HepG2 (cell line): ENCODE measurements around the gene SP7. TPM values are rescaled to one million over a fixed set of nuclear protein-coding genes. Genes with fewer than 3 reads are reported as not detected.

ENCODE experiments used
- HOXA5 ChIP-seq: sonication (generic); formaldehyde crosslinking; IDR thresholded peaks from 2 replicates; pipeline ENCODE4 v1.4.0; 2020; ENCODE audit warnings: missing genetic modification reagents
- SP2 ChIP-seq: sonication (generic); formaldehyde crosslinking; IDR thresholded peaks from 2 replicates; pipeline ENCODE4 v1.5.1; 2020; ENCODE audit warnings: mild to moderate bottlenecking, missing genetic modification reagents
- SP5 ChIP-seq: IDR thresholded peaks from 2 replicates; pipeline ENCODE4 v1.6.1; 2016; ENCODE audit warnings: low read depth, borderline replicate concordance
- TBX2 ChIP-seq: sonication (generic); formaldehyde crosslinking; IDR thresholded peaks from 2 replicates; pipeline ENCODE4 v1.5.0; 2020; ENCODE audit warnings: missing genetic modification reagents, mild to moderate bottlenecking, borderline replicate concordance
- TGIF2 ChIP-seq: IDR thresholded peaks from 2 replicates; pipeline ENCODE4 v1.6.1; 2016; ENCODE audit warnings: control low read depth, missing compliant biosample characterization
- ZNF235 ChIP-seq: sonication (generic); formaldehyde crosslinking; IDR thresholded peaks from 2 replicates; pipeline ENCODE4 v1.8.1; 2023; ENCODE audit warnings: mild to moderate bottlenecking, missing genetic modification reagents, borderline replicate concordance
- polyA plus RNA-seq, 8 experiments: library from polyadenylated mRNA; depleted of rRNA in 3 of 8; stranded (reverse) in 7 of 8; unstranded in 1 of 8; fragments of >200 nt; fragmentation: Illumina TruSeq in 4 of 8; extraction: Trizol in 4 of 8; gene quantifications; 2 replicates each; pipeline versions ENCODE4 v1.2.1 to v1.2.3, GENCODE V29; 2011 to 2016; ENCODE audit warnings: low read depth in 4 of 8, missing spikeins in 1 of 8, mixed read lengths in 1 of 8; ENCODE audit not compliant: insufficient read depth in 1 of 8
- total RNA-seq, 5 experiments: library from RNA; depleted of rRNA; stranded (reverse); fragments of >200 nt; fragmentation: Illumina TruSeq; extraction: Trizol; gene quantifications; 2 replicates each; pipeline ENCODE4 v1.2.3, GENCODE V29; 2016; ENCODE audit warnings: low read depth in 1 of 5
- TF ChIP-seq, protein P1 (sequence below): sonication (generic); formaldehyde crosslinking; IDR thresholded peaks from 2 replicates; pipeline ENCODE4 v1.4.0; 2020; ENCODE audit warnings: mild to moderate bottlenecking, missing genetic modification reagents
- TF ChIP-seq, protein P2 (sequence below): sonication (generic); formaldehyde crosslinking; conservative IDR thresholded peaks from 2 replicates; pipeline ENCODE4 v1.8.1; 2023; ENCODE audit warnings: missing genetic modification reagents
- TF ChIP-seq, protein P3 (sequence below): sonication (generic); formaldehyde crosslinking; IDR thresholded peaks from 2 replicates; pipeline ENCODE4 v1.4.0; 2020; ENCODE audit warnings: missing genetic modification reagents
- TF ChIP-seq, protein P4 (sequence below): sonication (generic); formaldehyde crosslinking; IDR thresholded peaks from 2 replicates; pipeline ENCODE4 v1.4.0; 2020; ENCODE audit warnings: mild to moderate bottlenecking, low read depth, missing genetic modification reagents
- TF ChIP-seq, protein P5 (sequence below): sonication (generic); formaldehyde crosslinking; IDR thresholded peaks from 2 replicates; pipeline ENCODE4 v1.9.0; 2021; ENCODE audit warnings: missing genetic modification reagents, borderline replicate concordance
- TF ChIP-seq, protein P6 (sequence below): IDR thresholded peaks from 2 replicates; pipeline ENCODE4 v1.6.1; 2016; ENCODE audit warnings: missing biosample characterization, missing genetic modification reagents, low read depth

The SP7 gene
- total and polyA plus RNA-seq, 2 of the 13 experiments (the other 11 are each of a cell fraction or from before 2014, with no cell fraction given) = not detected

GRCh38 chr12:53299454-53300180, 36.5 kb downstream of the SP7 start, which contains the start of gene MYG1 (continued):
- TF ChIP-seq, protein P1, sequence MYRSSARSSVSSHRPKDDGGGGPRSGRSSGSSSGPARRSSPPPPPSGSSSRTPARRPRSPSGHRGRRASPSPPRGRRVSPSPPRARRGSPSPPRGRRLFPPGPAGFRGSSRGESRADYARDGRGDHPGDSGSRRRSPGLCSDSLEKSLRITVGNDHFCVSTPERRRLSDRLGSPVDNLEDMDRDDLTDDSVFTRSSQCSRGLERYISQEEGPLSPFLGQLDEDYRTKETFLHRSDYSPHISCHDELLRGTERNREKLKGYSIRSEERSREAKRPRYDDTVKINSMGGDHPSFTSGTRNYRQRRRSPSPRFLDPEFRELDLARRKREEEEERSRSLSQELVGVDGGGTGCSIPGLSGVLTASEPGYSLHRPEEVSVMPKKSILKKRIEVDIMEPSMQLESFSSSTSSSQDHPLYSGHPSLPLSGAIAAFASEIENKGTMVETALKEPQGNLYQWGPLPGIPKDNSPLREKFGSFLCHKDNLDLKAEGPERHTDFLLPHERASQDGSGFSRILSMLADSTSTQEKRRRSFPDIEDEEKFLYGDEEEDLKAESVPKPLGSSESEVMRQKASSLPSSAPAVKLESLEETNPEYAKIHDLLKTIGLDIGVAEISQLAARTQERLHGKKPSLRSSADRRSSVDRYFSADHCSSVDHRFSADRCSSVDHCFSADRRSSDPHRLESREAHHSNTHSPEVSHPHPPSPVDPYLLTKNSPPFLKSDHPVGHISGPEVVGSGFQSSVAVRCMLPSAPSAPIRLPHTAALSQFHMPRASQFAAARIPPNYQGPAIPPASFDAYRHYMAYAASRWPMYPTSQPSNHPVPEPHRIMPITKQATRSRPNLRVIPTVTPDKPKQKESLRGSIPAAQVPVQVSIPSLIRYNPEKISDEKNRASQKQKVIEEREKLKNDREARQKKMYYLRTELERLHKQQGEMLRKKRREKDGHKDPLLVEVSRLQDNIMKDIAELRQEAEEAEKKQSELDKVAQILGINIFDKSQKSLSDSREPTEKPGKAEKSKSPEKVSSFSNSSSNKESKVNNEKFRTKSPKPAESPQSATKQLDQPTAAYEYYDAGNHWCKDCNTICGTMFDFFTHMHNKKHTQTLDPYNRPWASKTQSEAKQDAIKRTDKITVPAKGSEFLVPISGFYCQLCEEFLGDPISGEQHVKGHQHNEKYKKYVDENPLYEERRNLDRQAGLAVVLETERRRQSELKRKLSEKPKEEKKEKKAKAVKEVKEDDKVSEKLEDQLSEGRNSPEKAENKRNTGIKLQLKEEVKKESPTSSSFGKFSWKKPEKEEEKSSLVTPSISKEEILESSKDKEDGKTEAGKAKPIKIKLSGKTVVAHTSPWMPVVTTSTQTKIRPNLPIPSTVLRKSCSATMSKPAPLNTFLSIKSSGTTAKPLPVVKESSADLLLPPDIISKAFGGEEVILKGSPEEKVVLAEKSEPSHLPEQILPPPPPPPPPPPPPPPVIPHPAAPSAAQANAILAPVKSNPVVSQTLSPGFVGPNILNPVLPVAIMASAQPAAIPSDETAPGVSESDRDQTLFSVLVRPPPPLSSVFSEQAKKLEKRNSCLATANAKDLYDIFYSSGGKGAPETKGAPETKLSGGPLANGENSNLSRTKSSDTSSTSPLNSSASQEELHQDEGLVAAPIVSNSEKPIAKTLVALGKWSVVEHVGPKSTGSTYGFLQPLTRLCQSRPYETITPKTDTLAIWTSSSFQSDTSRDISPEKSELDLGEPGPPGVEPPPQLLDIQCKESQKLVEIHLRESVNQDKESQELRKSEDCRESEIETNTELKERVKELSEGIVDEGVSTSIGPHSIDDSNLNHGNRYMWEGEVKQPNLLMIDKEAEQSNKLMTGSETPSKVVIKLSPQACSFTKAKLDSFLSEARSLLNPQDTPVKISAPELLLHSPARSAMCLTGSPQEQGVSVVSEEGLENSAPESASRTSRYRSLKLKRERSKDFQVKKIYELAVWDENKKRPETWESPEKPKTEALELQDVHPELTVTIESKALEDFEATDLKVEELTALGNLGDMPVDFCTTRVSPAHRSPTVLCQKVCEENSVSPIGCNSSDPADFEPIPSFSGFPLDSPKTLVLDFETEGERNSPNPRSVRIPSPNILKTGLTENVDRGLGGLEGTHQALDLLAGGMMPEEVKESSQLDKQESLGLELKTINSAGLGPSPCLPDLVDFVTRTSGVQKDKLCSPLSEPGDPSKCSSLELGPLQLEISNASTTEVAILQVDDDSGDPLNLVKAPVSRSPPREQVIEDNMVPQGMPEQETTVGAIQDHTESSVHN = peak; percentile 90; the same call in 1 of the 2 replicates
- TF ChIP-seq, protein P2, sequence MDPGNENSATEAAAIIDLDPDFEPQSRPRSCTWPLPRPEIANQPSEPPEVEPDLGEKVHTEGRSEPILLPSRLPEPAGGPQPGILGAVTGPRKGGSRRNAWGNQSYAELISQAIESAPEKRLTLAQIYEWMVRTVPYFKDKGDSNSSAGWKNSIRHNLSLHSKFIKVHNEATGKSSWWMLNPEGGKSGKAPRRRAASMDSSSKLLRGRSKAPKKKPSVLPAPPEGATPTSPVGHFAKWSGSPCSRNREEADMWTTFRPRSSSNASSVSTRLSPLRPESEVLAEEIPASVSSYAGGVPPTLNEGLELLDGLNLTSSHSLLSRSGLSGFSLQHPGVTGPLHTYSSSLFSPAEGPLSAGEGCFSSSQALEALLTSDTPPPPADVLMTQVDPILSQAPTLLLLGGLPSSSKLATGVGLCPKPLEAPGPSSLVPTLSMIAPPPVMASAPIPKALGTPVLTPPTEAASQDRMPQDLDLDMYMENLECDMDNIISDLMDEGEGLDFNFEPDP (CRISPR knock-in tag) = no peak
- TF ChIP-seq ZNF235 (CRISPR knock-in tag) = peak; percentile 58; the same call in 1 of the 2 replicates
- TF ChIP-seq TGIF2 (CRISPR knock-in tag) = peak; percentile 91
- TF ChIP-seq, protein P3, sequence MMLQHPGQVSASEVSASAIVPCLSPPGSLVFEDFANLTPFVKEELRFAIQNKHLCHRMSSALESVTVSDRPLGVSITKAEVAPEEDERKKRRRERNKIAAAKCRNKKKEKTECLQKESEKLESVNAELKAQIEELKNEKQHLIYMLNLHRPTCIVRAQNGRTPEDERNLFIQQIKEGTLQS (CRISPR knock-in tag) = no peak
- TF ChIP-seq, protein P4, sequence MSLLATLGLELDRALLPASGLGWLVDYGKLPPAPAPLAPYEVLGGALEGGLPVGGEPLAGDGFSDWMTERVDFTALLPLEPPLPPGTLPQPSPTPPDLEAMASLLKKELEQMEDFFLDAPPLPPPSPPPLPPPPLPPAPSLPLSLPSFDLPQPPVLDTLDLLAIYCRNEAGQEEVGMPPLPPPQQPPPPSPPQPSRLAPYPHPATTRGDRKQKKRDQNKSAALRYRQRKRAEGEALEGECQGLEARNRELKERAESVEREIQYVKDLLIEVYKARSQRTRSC (CRISPR knock-in tag) = peak; percentile 92
- TF ChIP-seq, protein P5, sequence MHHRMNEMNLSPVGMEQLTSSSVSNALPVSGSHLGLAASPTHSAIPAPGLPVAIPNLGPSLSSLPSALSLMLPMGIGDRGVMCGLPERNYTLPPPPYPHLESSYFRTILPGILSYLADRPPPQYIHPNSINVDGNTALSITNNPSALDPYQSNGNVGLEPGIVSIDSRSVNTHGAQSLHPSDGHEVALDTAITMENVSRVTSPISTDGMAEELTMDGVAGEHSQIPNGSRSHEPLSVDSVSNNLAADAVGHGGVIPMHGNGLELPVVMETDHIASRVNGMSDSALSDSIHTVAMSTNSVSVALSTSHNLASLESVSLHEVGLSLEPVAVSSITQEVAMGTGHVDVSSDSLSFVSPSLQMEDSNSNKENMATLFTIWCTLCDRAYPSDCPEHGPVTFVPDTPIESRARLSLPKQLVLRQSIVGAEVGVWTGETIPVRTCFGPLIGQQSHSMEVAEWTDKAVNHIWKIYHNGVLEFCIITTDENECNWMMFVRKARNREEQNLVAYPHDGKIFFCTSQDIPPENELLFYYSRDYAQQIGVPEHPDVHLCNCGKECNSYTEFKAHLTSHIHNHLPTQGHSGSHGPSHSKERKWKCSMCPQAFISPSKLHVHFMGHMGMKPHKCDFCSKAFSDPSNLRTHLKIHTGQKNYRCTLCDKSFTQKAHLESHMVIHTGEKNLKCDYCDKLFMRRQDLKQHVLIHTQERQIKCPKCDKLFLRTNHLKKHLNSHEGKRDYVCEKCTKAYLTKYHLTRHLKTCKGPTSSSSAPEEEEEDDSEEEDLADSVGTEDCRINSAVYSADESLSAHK (CRISPR knock-in tag) = no peak
- peak; percentile 82 for TF ChIP-seq TBX2 (CRISPR knock-in tag)
- peak; percentile 68 for TF ChIP-seq SP5 (CRISPR knock-in tag)
- TF ChIP-seq HOXA5 = no peak; the same call in 1 of the 2 replicates
- TF ChIP-seq SP2 (CRISPR knock-in tag) = peak; percentile 70
- TF ChIP-seq, protein P6, sequence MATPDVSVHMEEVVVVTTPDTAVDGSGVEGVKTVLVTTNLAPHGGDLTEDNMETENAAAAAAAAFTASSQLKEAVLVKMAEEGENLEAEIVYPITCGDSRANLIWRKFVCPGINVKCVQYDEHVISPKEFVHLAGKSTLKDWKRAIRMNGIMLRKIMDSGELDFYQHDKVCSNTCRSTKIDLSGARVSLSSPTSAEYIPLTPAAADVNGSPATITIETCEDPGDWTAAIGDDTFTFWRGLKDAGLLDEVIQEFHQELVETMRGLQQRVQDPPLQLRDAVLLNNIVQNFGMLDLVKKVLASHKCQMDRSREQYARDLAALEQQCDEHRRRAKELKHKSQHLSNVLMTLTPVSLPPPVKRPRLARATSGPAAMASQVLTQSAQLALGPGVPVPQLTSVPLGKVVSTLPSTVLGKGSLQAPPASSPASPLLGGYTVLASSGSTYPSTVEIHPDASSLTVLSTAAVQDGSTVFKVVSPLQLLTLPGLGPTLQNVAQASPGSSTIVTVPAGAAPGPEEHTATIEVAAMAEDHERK (CRISPR knock-in tag) = no peak
